GM12891 (cell line): ENCODE data around the gene GDI1.

ENCODE experiments used
- PAX5 ChIP-seq: IDR thresholded peaks from 2 replicates; pipeline ENCODE4 v1.6.1; 2011; ENCODE audit warnings: low read length, moderate library complexity, mild to moderate bottlenecking; ENCODE audit not compliant: insufficient read depth, severe bottlenecking
- POLR2A ChIP-seq: IDR thresholded peaks from 2 replicates; pipeline ENCODE4 v1.6.1; 2011; ENCODE audit warnings: low read depth, low read length, control low read depth
- POLR2AphosphoS5 ChIP-seq: IDR thresholded peaks from 2 replicates; pipeline ENCODE4 v1.6.1; 2011; ENCODE audit warnings: low read depth, low read length, control low read depth
- POU2F2 ChIP-seq: IDR thresholded peaks from 2 replicates; pipeline ENCODE4 v1.6.1; 2011; ENCODE audit warnings: low read depth, mild to moderate bottlenecking, control low read depth, low read length, moderate library complexity
- SPI1 ChIP-seq: IDR thresholded peaks from 2 replicates; pipeline ENCODE4 v1.6.1; 2011; ENCODE audit warnings: low read depth, low read length, control low read depth
- TAF1 ChIP-seq: IDR thresholded peaks from 2 replicates; pipeline ENCODE4 v1.6.1; 2011; ENCODE audit warnings: low read depth, low read length, control low read depth

GRCh38 chrX:154468217-154468616 lies 31.3 kb downstream of the GDI1 start:
- TF ChIP-seq TAF1, result no peak
- no peak for TF ChIP-seq POLR2A
- no peak for TF ChIP-seq PAX5
- TF ChIP-seq POLR2AphosphoS5, result no peak
- TF ChIP-seq POU2F2, result no peak
- no peak for TF ChIP-seq SPI1
